Measurements from ENCODE around the gene TSSK2.
"Not testable (repeated sequence)": the region's sequence is repeated elsewhere in the genome, so short reads cannot be mapped to it uniquely, and the experiment has no call there.

The TSSK2 gene

GRCh38 chr22:19130959-19131684, at the start of gene TSSK2:
TSSK2 (plus strand) TSS chr22:19131308; CDS start chr22:19131400, 92 bp downstream.
- DNase-seq (ENCODE audit: low read depth in 2 of 3, low spot score in 2 of 3): no peak

GRCh38 chr22:19081351-19081750, 49.8 kb upstream of the TSSK2 start:
- no peak for DNase-seq (ENCODE audit: low read depth in 2 of 3, low spot score in 2 of 3)

GRCh38 chr22:19082101-19082500, 49.0 kb upstream of the TSSK2 start:
- DNase-seq (ENCODE audit: low read depth in 2 of 3, low spot score in 2 of 3): no peak

GRCh38 chr22:19082793-19083192, 48.3 kb upstream of the TSSK2 start:
- no peak for DNase-seq (ENCODE audit: low read depth in 2 of 3, low spot score in 2 of 3)

GRCh38 chr22:19084126-19084525, 47.0 kb upstream of the TSSK2 start:
- DNase-seq (ENCODE audit: low read depth in 2 of 3, low spot score in 2 of 3): not testable (repeated sequence)

GRCh38 chr22:19084586-19084985, 46.5 kb upstream of the TSSK2 start:
- DNase-seq (ENCODE audit: low read depth in 2 of 3, low spot score in 2 of 3): not testable (repeated sequence)

GRCh38 chr22:19085233-19085718, 45.8 kb upstream of the TSSK2 start:
- no peak for DNase-seq (ENCODE audit: low read depth in 2 of 3, low spot score in 2 of 3)

GRCh38 chr22:19086417-19086816, 44.7 kb upstream of the TSSK2 start:
- DNase-seq (ENCODE audit: low read depth in 2 of 3, low spot score in 2 of 3): no peak

- DNase-seq (ENCODE audit: low read depth in 2 of 3, low spot score in 2 of 3): no peak
These were observed 44.2 kb upstream of the TSSK2 start for GRCh38 chr22:19086896-19087295.

- DNase-seq (ENCODE audit: low read depth in 2 of 3, low spot score in 2 of 3): no peak
These were observed 42.1 kb upstream of the TSSK2 start for GRCh38 chr22:19088866-19089595.

- DNase-seq (ENCODE audit: low read depth in 2 of 3, low spot score in 2 of 3): no peak
These were observed 40.9 kb upstream of the TSSK2 start for GRCh38 chr22:19090183-19090582.

- DNase-seq (ENCODE audit: low read depth in 2 of 3, low spot score in 2 of 3): no peak
These were observed 40.5 kb upstream of the TSSK2 start for GRCh38 chr22:19090586-19091127.

- DNase-seq (ENCODE audit: low read depth in 2 of 3, low spot score in 2 of 3): no peak
These were observed 38.4 kb upstream of the TSSK2 start for GRCh38 chr22:19092725-19093124.

- no peak for DNase-seq (ENCODE audit: low read depth in 2 of 3, low spot score in 2 of 3)
These were observed 36.6 kb upstream of the TSSK2 start for GRCh38 chr22:19094393-19094997.

- DNase-seq (ENCODE audit: low read depth in 2 of 3, low spot score in 2 of 3): no peak
These were observed 34.6 kb upstream of the TSSK2 start for GRCh38 chr22:19096555-19096954.

- no peak for DNase-seq (ENCODE audit: low read depth in 2 of 3, low spot score in 2 of 3)
These were observed 33.6 kb upstream of the TSSK2 start for GRCh38 chr22:19097518-19097917.

GRCh38 chr22:19098157-19098556, 33.0 kb upstream of the TSSK2 start:
- DNase-seq (ENCODE audit: low read depth in 2 of 3, low spot score in 2 of 3): no peak

- no peak for DNase-seq (ENCODE audit: low read depth in 2 of 3, low spot score in 2 of 3)
These were observed 27.0 kb upstream of the TSSK2 start for GRCh38 chr22:19103880-19104821.

- DNase-seq (ENCODE audit: low read depth in 2 of 3, low spot score in 2 of 3): no peak
These were observed 25.7 kb upstream of the TSSK2 start for GRCh38 chr22:19105456-19105855.

Measured in activated CD8-positive, alpha-beta memory T cell treated with anti-CD3 and anti-CD28 coated beads for 48 hours (primary cell).